ENCODE results near the gene NDUFAF8. TPM values are rescaled to one million over a fixed set of nuclear protein-coding genes. Genes with fewer than 3 reads are reported as not detected.

The NDUFAF8 gene
- total RNA-seq, 1 donor from 2014 or later: 24.7 TPM

Other genes starting within 250 kb of the NDUFAF8 start
- gene CHMP6, start 247.5 kb upstream of the NDUFAF8 start, total RNA-seq: 9.4 and 17.5 TPM in 2 replicates
- 29.2 and 55.2 TPM in 2 replicates for gene BAIAP2, start 204.2 kb upstream of the NDUFAF8 start, total RNA-seq
- not detected in 2 replicates for gene PVALEF, start 73.8 kb upstream of the NDUFAF8 start, total RNA-seq
- 0.20 and 0.52 TPM in 2 replicates for gene AATK, start 73.1 kb upstream of the NDUFAF8 start, total RNA-seq
- 9.6 and 10.7 TPM in 2 replicates for gene CEP131, start 16.4 kb upstream of the NDUFAF8 start, total RNA-seq
- gene TEPSIN, start 263 bp upstream of the NDUFAF8 start, total RNA-seq: 9.4 and 14.0 TPM in 2 replicates
- 77.3 and 127 TPM in 2 replicates for gene SLC38A10, start 56.0 kb downstream of the NDUFAF8 start, total RNA-seq
- 0.69 and 13.2 TPM in 2 replicates for gene BAHCC1, start 156.1 kb downstream of the NDUFAF8 start, total RNA-seq

Data from renal cortical epithelial cell (primary cell).